GM08714 (cell line): Measurements from ENCODE around the gene BRIP1.

Experiments
- H3K4me3 ChIP-seq: fragments of 200-500 bp; sonication (Bioruptor generic); 2 replicates; pipeline ENCODE4 v1.5.1; 2014; ENCODE audit warnings: mild to moderate bottlenecking, low read length, inconsistent platforms
- ZNF274 ChIP-seq: IDR thresholded peaks from 2 replicates; pipeline ENCODE4 v1.6.1; 2012; ENCODE audit warnings: mild to moderate bottlenecking, low read depth, low read length

The BRIP1 gene

GRCh38 chr17:61647047-61647446, 216.3 kb downstream of the BRIP1 start:
- TF ChIP-seq ZNF274, result no peak
- H3K4me3 ChIP-seq, result no peak overlapping the region

DNA sequence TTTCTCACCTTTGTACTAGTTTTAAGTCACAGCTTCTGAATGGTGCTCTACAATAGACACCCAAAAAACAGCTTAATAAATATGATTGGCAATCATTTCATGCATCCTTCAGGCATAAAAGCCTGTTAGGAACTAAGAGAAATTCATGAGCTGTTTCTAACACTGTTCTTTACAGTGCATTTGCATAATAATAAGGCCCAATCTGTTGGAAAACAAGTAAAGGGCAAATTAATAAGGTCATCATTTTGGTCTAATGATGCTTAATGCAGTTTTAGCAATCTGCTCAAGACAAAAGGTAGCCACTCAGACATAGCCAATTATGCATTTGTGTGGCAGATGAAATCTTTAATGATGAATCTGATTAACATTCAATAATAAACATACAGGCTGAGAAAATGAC, 216.8 kb downstream of the BRIP1 start:
- no peak overlapping the region for H3K4me3 ChIP-seq
- TF ChIP-seq ZNF274, result no peak

DNA sequence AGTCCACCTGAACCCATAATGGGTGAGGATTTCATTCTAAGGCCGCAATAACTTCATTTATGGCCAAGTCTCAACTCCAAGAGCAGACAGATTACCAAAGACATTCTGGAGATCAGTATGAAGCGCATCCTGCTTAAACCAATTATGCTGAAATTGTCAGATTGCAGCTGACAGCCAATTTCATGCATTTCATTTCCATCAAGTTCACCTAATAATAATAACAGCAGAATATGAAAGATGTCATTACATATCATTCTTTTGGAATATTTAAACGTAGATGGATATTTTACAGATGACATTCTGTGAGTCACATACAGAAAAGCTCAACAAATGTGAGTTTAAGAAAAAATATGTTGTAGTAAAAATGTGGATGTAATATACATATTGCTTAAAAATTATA, 217.4 kb downstream of the BRIP1 start:
- TF ChIP-seq ZNF274, result no peak
- H3K4me3 ChIP-seq, result no peak overlapping the region

GRCh38 chr17:61644800-61645774, 218.2 kb downstream of the BRIP1 start:
- H3K4me3 ChIP-seq, result no peak overlapping the region
- TF ChIP-seq ZNF274, result no peak

- H3K4me3 ChIP-seq, result no peak overlapping the region
- no peak for TF ChIP-seq ZNF274
Observed at GRCh38 chr17:61642768-61643167, 220.6 kb downstream of the BRIP1 start.

DNA sequence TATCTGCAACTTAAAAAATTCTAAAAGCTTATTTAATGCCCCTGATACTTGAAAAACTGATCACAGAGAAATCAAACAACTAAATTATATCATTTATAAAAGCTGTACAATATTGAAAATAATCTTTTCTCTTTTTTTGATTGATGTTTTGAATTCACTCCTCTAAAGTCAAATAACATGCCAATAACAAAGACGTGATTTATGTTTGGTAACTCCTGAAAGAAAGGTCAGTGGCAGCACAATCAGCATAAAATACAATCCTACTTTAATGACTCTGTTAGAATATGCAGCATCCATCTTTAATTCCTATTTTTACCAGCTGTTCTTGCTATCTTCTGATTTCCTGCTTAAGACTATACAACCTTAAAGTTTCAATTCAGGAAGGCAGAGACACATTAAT, 221.6 kb downstream of the BRIP1 start:
- H3K4me3 ChIP-seq, result no peak overlapping the region
- TF ChIP-seq ZNF274, result no peak

GRCh38 chr17:61641084-61641483, 222.2 kb downstream of the BRIP1 start:
- H3K4me3 ChIP-seq, result no peak overlapping the region
- no peak for TF ChIP-seq ZNF274

- H3K4me3 ChIP-seq, result no peak overlapping the region
- no peak for TF ChIP-seq ZNF274
Observed at GRCh38 chr17:61639818-61640217, 223.5 kb downstream of the BRIP1 start.

DNA sequence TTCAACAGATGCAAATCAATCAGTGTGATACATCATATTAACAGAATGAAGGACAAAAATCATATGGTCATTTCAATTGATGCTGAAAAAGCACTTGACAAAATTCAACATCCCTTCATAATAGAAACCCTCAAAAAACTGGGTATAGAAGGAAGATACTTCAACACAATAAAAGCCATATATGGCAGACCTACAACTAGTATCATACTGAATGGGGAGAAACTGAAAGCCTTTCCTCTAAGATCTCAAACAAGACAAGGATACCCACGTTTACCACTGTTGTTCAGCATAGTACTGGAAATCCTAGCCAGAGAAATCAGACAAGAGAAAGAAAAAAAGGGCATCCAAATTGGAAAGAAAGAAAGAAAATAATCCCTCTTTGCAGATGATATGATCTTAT, 225.2 kb downstream of the BRIP1 start:
- no peak overlapping the region for H3K4me3 ChIP-seq
- TF ChIP-seq ZNF274, result no peak

GRCh38 chr17:61635913-61636432, 227.4 kb downstream of the BRIP1 start:
- H3K4me3 ChIP-seq, result no peak overlapping the region
- TF ChIP-seq ZNF274, result no peak

- H3K4me3 ChIP-seq, result no peak overlapping the region
- TF ChIP-seq ZNF274, result no peak
Observed at GRCh38 chr17:61634942-61635538, 228.3 kb downstream of the BRIP1 start.

- TF ChIP-seq ZNF274, result no peak
- H3K4me3 ChIP-seq, result no peak overlapping the region
Observed at GRCh38 chr17:61634011-61634539, 229.3 kb downstream of the BRIP1 start.

- no peak overlapping the region for H3K4me3 ChIP-seq
- TF ChIP-seq ZNF274, result no peak
Observed at GRCh38 chr17:61632826-61633225, 230.5 kb downstream of the BRIP1 start.

GRCh38 chr17:61631800-61632199, 231.5 kb downstream of the BRIP1 start:
- H3K4me3 ChIP-seq, result no peak overlapping the region
- no peak for TF ChIP-seq ZNF274
